ENCODE measurements around the gene GPS2. TPM values are rescaled to one million over a fixed set of nuclear protein-coding genes. Genes with fewer than 3 reads are reported as not detected.

GPS2 gene, protein sequence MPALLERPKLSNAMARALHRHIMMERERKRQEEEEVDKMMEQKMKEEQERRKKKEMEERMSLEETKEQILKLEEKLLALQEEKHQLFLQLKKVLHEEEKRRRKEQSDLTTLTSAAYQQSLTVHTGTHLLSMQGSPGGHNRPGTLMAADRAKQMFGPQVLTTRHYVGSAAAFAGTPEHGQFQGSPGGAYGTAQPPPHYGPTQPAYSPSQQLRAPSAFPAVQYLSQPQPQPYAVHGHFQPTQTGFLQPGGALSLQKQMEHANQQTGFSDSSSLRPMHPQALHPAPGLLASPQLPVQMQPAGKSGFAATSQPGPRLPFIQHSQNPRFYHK
- total RNA-seq (2014; rRNA removed; shearing (Covaris generic)), result 52.8 and 60.2 TPM in 2 replicates

DNA sequence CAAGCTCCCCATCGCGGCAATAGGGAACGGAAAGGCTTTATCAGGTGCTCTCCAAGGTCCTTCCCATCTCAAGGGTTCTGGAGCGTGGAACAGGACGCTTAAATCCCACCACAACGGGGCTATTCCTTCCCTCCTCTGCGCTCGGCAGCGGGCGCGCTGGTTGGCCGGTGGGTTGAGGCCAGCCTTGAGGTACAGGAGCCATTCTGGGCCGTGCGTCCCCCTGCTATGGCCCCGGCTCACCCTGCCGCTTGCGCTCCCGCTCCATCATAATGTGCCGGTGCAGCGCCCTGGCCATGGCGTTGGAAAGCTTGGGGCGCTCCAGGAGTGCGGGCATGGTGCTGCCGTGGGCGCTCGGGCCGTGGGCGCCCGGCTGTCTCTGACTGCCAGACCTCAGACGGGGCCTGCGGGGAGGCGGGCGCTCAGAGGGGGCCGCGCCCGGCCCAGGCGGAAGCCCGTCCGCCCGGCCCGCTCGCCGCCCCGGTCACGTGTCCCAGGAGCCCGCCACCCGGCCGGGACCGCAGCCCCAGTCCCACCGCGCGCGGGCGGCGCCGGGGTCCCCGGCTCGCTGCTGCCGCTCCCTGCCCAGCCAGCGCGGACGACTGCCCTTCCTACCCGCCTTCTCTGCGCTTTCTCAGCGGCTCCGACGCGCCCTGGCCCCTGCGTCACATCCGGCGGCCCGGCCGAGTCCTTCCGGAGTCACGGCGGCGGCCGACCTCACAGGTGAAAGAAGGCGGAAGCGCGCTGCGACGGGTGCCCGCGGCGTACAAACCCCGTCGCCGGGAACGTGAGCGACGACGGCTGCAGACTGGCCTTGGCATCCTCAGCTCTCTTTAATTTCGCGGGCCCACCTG lies at the start of gene GPS2:
GPS2 (minus strand) TSS at position 642 of the 851 bp plus-strand sequence; CDS start at position 334, 308 bp downstream.
- peaks cover 44% of the 10 kb centered on the region for H3K36me3 ChIP-seq (replicated peaks; ENCODE audit: control insufficient read depth, insufficient read depth, low read length)
- peak within 1 kb of the TSS; percentile 73 for H3K4me3 ChIP-seq (ENCODE audit: insufficient read depth, low read depth, low read length)
- H3K27me3 ChIP-seq (ENCODE audit: control insufficient read depth, insufficient read depth, low read length), result no peaks in the 10 kb centered on the region
- peak; percentile 99 for DNase-seq

DNA sequence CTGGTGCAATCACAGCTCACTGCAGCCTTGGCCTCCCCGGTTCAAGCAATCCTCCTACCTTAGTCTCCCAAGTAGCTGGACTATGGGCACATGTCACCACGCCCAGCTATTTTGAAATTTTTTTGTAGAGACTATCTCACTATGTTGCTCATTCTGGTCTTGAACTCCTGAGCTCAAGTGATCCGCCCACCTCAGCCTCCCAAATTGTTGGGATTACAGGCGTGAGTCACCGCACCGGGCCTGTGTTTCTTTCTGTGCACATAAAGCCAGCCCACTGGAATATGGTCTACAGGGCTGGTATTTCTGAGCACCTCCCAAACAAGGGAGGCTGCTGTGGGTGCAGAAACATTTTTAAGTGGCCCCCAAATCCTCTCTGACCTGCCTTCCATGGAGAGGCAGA lies 48.2 kb upstream of the GPS2 start:
- Histone ChIP-seq H3K36me3 (replicated peaks; ENCODE audit: control insufficient read depth, insufficient read depth, low read length) (no peaks in the 10 kb centered on the region), H3K27me3 (ENCODE audit: control insufficient read depth, insufficient read depth, low read length) (no peaks in the 10 kb centered on the region), H3K4me3 (ENCODE audit: insufficient read depth, low read depth, low read length) (no peak overlapping the region)
- DNase-seq, result no peak

GRCh38 chr17:7361906-7362305 lies 46.7 kb upstream of the GPS2 start:
- Histone ChIP-seq H3K27me3 (ENCODE audit: control insufficient read depth, insufficient read depth, low read length) (no peaks in the 10 kb centered on the region), H3K4me3 (ENCODE audit: insufficient read depth, low read depth, low read length) (no peak overlapping the region), H3K36me3 (replicated peaks; ENCODE audit: control insufficient read depth, insufficient read depth, low read length) (no peaks in the 10 kb centered on the region)
- no peak for DNase-seq

DNA sequence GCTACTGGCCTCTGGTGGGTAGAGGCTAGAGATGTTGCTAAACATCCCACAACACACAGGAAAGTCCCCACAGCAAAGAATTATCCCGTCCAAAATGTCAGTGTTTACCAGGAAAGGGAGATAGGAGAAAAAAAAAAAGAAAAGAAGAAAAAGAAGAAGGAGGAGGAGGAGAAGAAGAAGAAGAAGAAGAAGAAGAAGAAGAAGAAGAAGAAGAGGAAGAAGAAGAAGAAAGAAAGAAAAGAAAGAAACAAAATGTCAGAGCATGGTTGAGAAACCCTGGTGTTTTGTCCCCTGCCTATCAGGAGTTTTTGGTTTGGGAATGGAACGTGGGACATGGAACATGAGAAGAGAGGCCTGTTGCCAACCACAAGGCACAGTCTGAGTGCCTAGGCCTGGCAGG lies 42.2 kb upstream of the GPS2 start:
- H3K27me3 ChIP-seq (ENCODE audit: control insufficient read depth, insufficient read depth, low read length), result no peaks in the 10 kb centered on the region; the same call in 1 of the 2 replicates
- no peaks in the 10 kb centered on the region for H3K36me3 ChIP-seq (replicated peaks; ENCODE audit: control insufficient read depth, insufficient read depth, low read length)
- no peak for DNase-seq
- H3K4me3 ChIP-seq (ENCODE audit: insufficient read depth, low read depth, low read length), result no peak overlapping the region

GRCh38 chr17:7356756-7357155 lies 41.6 kb upstream of the GPS2 start:
- DNase-seq, result peak; percentile 36
- H3K27me3 ChIP-seq (ENCODE audit: control insufficient read depth, insufficient read depth, low read length), result no peaks in the 10 kb centered on the region; the same call in 1 of the 2 replicates
- H3K36me3 ChIP-seq (replicated peaks; ENCODE audit: control insufficient read depth, insufficient read depth, low read length), result no peaks in the 10 kb centered on the region
- no peak overlapping the region for H3K4me3 ChIP-seq (ENCODE audit: insufficient read depth, low read depth, low read length)

DNA sequence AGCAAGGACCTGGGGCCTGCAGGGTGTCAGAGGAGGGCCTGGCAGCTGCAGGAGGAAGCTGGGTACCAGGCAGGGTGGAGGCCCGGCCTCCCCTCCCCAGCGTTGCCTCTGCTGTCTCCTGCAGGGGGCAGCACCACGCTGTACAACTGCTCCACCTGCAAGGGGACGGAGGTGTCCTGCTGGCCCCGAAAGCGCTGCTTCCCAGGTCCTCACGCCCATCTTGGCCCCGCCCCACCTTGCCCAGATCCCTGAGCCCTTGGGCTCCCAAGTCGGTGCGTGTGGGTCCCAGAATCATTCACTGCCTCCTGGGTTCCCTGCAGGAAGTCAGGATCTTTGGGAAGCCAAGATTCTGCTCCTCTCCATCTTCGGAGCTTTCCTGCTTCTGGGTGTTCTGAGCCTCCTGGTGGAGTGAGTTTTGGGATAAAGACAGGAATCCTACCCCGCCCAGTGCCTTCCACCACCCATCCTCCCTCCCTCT lies 41.0 kb upstream of the GPS2 start:
- peak; percentile 97 for DNase-seq
- H3K27me3 ChIP-seq (ENCODE audit: control insufficient read depth, insufficient read depth, low read length), result peaks cover 2% of the 10 kb centered on the region; the same call in 1 of the 2 replicates
- no peaks in the 10 kb centered on the region for H3K36me3 ChIP-seq (replicated peaks; ENCODE audit: control insufficient read depth, insufficient read depth, low read length)
- peak overlapping the region; percentile 9; the same call in 1 of the 2 replicates for H3K4me3 ChIP-seq (ENCODE audit: insufficient read depth, low read depth, low read length)

DNA sequence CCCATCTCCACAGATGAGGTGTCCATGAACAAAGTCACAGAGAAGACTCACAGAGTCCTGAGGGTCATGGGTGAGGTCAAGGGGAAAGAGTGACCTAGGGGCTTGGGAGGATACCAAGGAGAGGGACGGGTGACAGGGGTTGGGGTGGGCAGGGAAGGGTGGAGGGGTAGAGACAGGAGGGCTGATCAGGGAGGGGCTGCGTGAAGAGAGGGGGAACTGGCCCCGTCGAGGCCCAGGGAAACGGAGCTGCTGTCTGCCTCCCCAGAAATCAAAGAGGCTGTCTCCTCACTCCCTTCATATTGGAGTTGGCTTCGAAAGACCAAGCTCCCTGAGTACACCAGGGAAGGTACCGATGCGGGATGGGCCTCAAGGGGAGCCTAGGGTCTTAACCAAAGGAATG lies 40.4 kb upstream of the GPS2 start:
- H3K27me3 ChIP-seq (ENCODE audit: control insufficient read depth, insufficient read depth, low read length), result peaks cover 5% of the 10 kb centered on the region; the same call in 1 of the 2 replicates
- no peak for DNase-seq
- no peak overlapping the region for H3K4me3 ChIP-seq (ENCODE audit: insufficient read depth, low read depth, low read length)
- no peaks in the 10 kb centered on the region for H3K36me3 ChIP-seq (replicated peaks; ENCODE audit: control insufficient read depth, insufficient read depth, low read length)

GRCh38 chr17:7355053-7355452 lies 39.9 kb upstream of the GPS2 start, which contains the start of gene TMEM95:
Gene TMEM95, plus strand, starts transcription at chr17:7355156. Its CDS starts 49 bp downstream, at chr17:7355205.
- H3K27me3 ChIP-seq (ENCODE audit: control insufficient read depth, insufficient read depth, low read length), result peaks cover 5% of the 10 kb centered on the region; the same call in 1 of the 2 replicates
- no peak within 1 kb of the TSS for H3K4me3 ChIP-seq (ENCODE audit: insufficient read depth, low read depth, low read length)
- H3K36me3 ChIP-seq (replicated peaks; ENCODE audit: control insufficient read depth, insufficient read depth, low read length), result no peaks in the 10 kb centered on the region
- DNase-seq, result peak; percentile 44

- Histone ChIP-seq H3K27me3 (ENCODE audit: control insufficient read depth, insufficient read depth, low read length) (peaks cover 5% of the 10 kb centered on the region; the same call in 1 of the 2 replicates), H3K4me3 (ENCODE audit: insufficient read depth, low read depth, low read length) (no peak overlapping the region), H3K36me3 (replicated peaks; ENCODE audit: control insufficient read depth, insufficient read depth, low read length) (no peaks in the 10 kb centered on the region)
- DNase-seq, result peak; percentile 46
These were observed 39.2 kb upstream of the GPS2 start for GRCh38 chr17:7354262-7354843.

GRCh38 chr17:7352910-7353635 lies 37.9 kb upstream of the GPS2 start:
- DNase-seq, result peak; percentile 55
- H3K36me3 ChIP-seq (replicated peaks; ENCODE audit: control insufficient read depth, insufficient read depth, low read length), result no peaks in the 10 kb centered on the region
- no peak overlapping the region for H3K4me3 ChIP-seq (ENCODE audit: insufficient read depth, low read depth, low read length)
- peaks cover 5% of the 10 kb centered on the region; the same call in 1 of the 2 replicates for H3K27me3 ChIP-seq (ENCODE audit: control insufficient read depth, insufficient read depth, low read length)

DNA sequence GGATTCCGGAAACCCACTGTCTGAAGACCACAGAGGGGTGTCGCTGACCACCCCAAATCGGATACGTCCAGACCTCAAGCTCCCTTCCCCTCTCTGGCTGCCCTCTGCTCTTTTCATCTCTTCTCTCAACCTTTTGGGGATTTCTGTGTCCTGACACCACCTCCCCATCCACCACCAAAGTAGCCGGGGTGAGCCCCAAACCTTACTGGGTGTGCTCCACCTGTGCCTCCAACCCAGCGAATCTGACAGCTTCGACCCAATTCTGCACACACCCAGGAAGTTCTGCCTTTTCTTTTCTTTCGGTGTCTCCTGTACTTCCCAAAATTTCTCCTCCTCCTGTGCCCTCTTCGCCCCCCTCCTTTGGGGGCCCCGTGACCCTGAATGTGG lies 37.3 kb upstream of the GPS2 start:
- Histone ChIP-seq H3K4me3 (ENCODE audit: insufficient read depth, low read depth, low read length) (peak overlapping the region; percentile 76), H3K36me3 (replicated peaks; ENCODE audit: control insufficient read depth, insufficient read depth, low read length) (no peaks in the 10 kb centered on the region), H3K27me3 (ENCODE audit: control insufficient read depth, insufficient read depth, low read length) (peaks cover 5% of the 10 kb centered on the region; the same call in 1 of the 2 replicates)
- DNase-seq, result no peak

- Histone ChIP-seq H3K36me3 (replicated peaks; ENCODE audit: control insufficient read depth, insufficient read depth, low read length) (no peaks in the 10 kb centered on the region), H3K4me3 (ENCODE audit: insufficient read depth, low read depth, low read length) (peak within 1 kb of the TSS; percentile 76), H3K27me3 (ENCODE audit: control insufficient read depth, insufficient read depth, low read length) (peaks cover 5% of the 10 kb centered on the region; the same call in 1 of the 2 replicates)
- DNase-seq, result peak; percentile 99
These were observed 36.7 kb upstream of the GPS2 start, which contains the start of gene KCTD11 for GRCh38 chr17:7351665-7352502. Gene KCTD11, plus strand, starts transcription at chr17:7352162.

Measured in H7 (cell line).